HepG2 (cell line): ENCODE measurements around the gene ITM2B. TPM values are rescaled to one million over a fixed set of nuclear protein-coding genes. Genes with fewer than 3 reads are reported as not detected.

ENCODE experiments used
- ARID4A ChIP-seq: sonication (generic); formaldehyde crosslinking; IDR thresholded peaks from 2 replicates; pipeline ENCODE4 v1.5.0; 2020; ENCODE audit warnings: mild to moderate bottlenecking, missing genetic modification reagents, borderline replicate concordance
- BRF2 ChIP-seq: sonication (generic); formaldehyde crosslinking; IDR thresholded peaks from 2 replicates; pipeline ENCODE4 v1.8.1; 2022; ENCODE audit warnings: mild to moderate bottlenecking, missing genetic modification reagents
- CBX1 ChIP-seq: IDR thresholded peaks from one replicate; pipeline ENCODE4 v1.6.1; 2016; ENCODE audit warnings: antibody characterized with exemption, low read depth
- CBX5 ChIP-seq: sonication (generic); formaldehyde crosslinking; IDR thresholded peaks from 2 replicates; pipeline ENCODE4 v1.4.0; 2020; ENCODE audit warnings: missing genetic modification reagents, borderline replicate concordance
- GATAD1 ChIP-seq: IDR thresholded peaks from 2 replicates; pipeline ENCODE4 v1.6.1; 2016; ENCODE audit warnings: missing genetic modification reagents, missing compliant biosample characterization
- JUN ChIP-seq: sonication (generic); formaldehyde crosslinking; IDR thresholded peaks from 2 replicates; pipeline ENCODE4 v1.4.0; 2020; ENCODE audit warnings: mild to moderate bottlenecking, missing genetic modification reagents
- MIER2 ChIP-seq: IDR thresholded peaks from 2 replicates; pipeline ENCODE4 v1.6.1; 2016; ENCODE audit warnings: missing biosample characterization, missing genetic modification reagents
- PCBP2 ChIP-seq: fragments of 200-400 bp; formaldehyde crosslinking; optimal IDR thresholded peaks from 2 replicates; pipeline ENCODE3; 2018; ENCODE audit warnings: low read length, low read depth; ENCODE audit not compliant: poor library complexity, severe bottlenecking
- SNAI1 ChIP-seq: sonication (generic); formaldehyde crosslinking; IDR thresholded peaks from 2 replicates; pipeline ENCODE4 v1.5.0; 2020; ENCODE audit warnings: mild to moderate bottlenecking, missing genetic modification reagents, borderline replicate concordance
- ZMYM4 ChIP-seq: sonication (generic); formaldehyde crosslinking; IDR thresholded peaks from 2 replicates; pipeline ENCODE4 v1.8.1; 2023; ENCODE audit warnings: mild to moderate bottlenecking, missing genetic modification reagents
- ZNF253 ChIP-seq: sonication (generic); formaldehyde crosslinking; IDR thresholded peaks from 2 replicates; pipeline ENCODE4 v1.8.0; 2022; ENCODE audit warnings: mild to moderate bottlenecking, missing genetic modification reagents, borderline replicate concordance
- ZNF556 ChIP-seq: sonication (generic); formaldehyde crosslinking; IDR thresholded peaks from 2 replicates; pipeline ENCODE4 v1.4.0; 2020; ENCODE audit warnings: mild to moderate bottlenecking, missing genetic modification reagents, borderline replicate concordance
- ZNF567 ChIP-seq: sonication (generic); formaldehyde crosslinking; IDR thresholded peaks from 2 replicates; pipeline ENCODE4 v1.8.1; 2023; ENCODE audit warnings: mild to moderate bottlenecking, missing genetic modification reagents, borderline replicate concordance
- polyA plus RNA-seq, 8 experiments: library from polyadenylated mRNA; depleted of rRNA in 3 of 8; stranded (reverse) in 7 of 8; unstranded in 1 of 8; fragments of >200 nt; fragmentation: Illumina TruSeq in 4 of 8; extraction: Trizol in 4 of 8; gene quantifications; 2 replicates each; pipeline versions ENCODE4 v1.2.1 to v1.2.3, GENCODE V29; 2011 to 2016; ENCODE audit warnings: low read depth in 4 of 8, missing spikeins in 1 of 8, mixed read lengths in 1 of 8; ENCODE audit not compliant: insufficient read depth in 1 of 8
- total RNA-seq, 5 experiments: library from RNA; depleted of rRNA; stranded (reverse); fragments of >200 nt; fragmentation: Illumina TruSeq; extraction: Trizol; gene quantifications; 2 replicates each; pipeline ENCODE4 v1.2.3, GENCODE V29; 2016; ENCODE audit warnings: low read depth in 1 of 5
- TF ChIP-seq, protein P1 (sequence below): sonication (generic); formaldehyde crosslinking; IDR thresholded peaks from 2 replicates; pipeline ENCODE4 v1.9.0; 2021; ENCODE audit warnings: mild to moderate bottlenecking, missing genetic modification reagents
- TF ChIP-seq, protein P2 (sequence below): sonication (generic); formaldehyde crosslinking; IDR thresholded peaks from 2 replicates; pipeline ENCODE4 v1.4.0; 2020; ENCODE audit warnings: missing genetic modification reagents, borderline replicate concordance

Gene ITM2B
- total and polyA plus RNA-seq, 2 of the 13 experiments (the other 11 are each of a cell fraction or from before 2014, with no cell fraction given) = 158 to 373 TPM

- TF ChIP-seq, protein P1, sequence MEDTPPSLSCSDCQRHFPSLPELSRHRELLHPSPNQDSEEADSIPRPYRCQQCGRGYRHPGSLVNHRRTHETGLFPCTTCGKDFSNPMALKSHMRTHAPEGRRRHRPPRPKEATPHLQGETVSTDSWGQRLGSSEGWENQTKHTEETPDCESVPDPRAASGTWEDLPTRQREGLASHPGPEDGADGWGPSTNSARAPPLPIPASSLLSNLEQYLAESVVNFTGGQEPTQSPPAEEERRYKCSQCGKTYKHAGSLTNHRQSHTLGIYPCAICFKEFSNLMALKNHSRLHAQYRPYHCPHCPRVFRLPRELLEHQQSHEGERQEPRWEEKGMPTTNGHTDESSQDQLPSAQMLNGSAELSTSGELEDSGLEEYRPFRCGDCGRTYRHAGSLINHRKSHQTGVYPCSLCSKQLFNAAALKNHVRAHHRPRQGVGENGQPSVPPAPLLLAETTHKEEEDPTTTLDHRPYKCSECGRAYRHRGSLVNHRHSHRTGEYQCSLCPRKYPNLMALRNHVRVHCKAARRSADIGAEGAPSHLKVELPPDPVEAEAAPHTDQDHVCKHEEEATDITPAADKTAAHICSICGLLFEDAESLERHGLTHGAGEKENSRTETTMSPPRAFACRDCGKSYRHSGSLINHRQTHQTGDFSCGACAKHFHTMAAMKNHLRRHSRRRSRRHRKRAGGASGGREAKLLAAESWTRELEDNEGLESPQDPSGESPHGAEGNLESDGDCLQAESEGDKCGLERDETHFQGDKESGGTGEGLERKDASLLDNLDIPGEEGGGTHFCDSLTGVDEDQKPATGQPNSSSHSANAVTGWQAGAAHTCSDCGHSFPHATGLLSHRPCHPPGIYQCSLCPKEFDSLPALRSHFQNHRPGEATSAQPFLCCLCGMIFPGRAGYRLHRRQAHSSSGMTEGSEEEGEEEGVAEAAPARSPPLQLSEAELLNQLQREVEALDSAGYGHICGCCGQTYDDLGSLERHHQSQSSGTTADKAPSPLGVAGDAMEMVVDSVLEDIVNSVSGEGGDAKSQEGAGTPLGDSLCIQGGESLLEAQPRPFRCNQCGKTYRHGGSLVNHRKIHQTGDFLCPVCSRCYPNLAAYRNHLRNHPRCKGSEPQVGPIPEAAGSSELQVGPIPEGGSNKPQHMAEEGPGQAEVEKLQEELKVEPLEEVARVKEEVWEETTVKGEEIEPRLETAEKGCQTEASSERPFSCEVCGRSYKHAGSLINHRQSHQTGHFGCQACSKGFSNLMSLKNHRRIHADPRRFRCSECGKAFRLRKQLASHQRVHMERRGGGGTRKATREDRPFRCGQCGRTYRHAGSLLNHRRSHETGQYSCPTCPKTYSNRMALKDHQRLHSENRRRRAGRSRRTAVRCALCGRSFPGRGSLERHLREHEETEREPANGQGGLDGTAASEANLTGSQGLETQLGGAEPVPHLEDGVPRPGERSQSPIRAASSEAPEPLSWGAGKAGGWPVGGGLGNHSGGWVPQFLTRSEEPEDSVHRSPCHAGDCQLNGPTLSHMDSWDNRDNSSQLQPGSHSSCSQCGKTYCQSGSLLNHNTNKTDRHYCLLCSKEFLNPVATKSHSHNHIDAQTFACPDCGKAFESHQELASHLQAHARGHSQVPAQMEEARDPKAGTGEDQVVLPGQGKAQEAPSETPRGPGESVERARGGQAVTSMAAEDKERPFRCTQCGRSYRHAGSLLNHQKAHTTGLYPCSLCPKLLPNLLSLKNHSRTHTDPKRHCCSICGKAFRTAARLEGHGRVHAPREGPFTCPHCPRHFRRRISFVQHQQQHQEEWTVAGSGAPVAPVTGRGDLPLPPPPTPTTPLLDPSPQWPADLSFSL (CRISPR knock-in tag) = 0 out of 2 replicates have a peak, but pooled peaks have one; percentile 56
- TF ChIP-seq CBX5 (CRISPR knock-in tag) (peak; percentile 74; the same call in 1 of the 2 replicates), JUN (CRISPR knock-in tag) (no peak), GATAD1 (CRISPR knock-in tag) (0 out of 2 replicates have a peak, but pooled peaks have one; percentile 22), ARID4A (CRISPR knock-in tag) (peak; percentile 49; the same call in 1 of the 2 replicates), ZNF567 (CRISPR knock-in tag) (0 out of 2 replicates have a peak, but pooled peaks have one; percentile 76), ZNF556 (CRISPR knock-in tag) (peak; percentile 91; the same call in 1 of the 2 replicates), MIER2 (peak; percentile 58; the same call in 1 of the 2 replicates), BRF2 (CRISPR knock-in tag) (no peak), ZNF253 (no peak), SNAI1 (CRISPR knock-in tag) (no peak), CBX1 (peak; percentile 27), ZMYM4 (CRISPR knock-in tag) (peak; percentile 97), PCBP2 (no peak)
- TF ChIP-seq, protein P2, sequence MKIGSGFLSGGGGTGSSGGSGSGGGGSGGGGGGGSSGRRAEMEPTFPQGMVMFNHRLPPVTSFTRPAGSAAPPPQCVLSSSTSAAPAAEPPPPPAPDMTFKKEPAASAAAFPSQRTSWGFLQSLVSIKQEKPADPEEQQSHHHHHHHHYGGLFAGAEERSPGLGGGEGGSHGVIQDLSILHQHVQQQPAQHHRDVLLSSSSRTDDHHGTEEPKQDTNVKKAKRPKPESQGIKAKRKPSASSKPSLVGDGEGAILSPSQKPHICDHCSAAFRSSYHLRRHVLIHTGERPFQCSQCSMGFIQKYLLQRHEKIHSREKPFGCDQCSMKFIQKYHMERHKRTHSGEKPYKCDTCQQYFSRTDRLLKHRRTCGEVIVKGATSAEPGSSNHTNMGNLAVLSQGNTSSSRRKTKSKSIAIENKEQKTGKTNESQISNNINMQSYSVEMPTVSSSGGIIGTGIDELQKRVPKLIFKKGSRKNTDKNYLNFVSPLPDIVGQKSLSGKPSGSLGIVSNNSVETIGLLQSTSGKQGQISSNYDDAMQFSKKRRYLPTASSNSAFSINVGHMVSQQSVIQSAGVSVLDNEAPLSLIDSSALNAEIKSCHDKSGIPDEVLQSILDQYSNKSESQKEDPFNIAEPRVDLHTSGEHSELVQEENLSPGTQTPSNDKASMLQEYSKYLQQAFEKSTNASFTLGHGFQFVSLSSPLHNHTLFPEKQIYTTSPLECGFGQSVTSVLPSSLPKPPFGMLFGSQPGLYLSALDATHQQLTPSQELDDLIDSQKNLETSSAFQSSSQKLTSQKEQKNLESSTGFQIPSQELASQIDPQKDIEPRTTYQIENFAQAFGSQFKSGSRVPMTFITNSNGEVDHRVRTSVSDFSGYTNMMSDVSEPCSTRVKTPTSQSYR = peak; percentile 100
These were observed 32.0 kb upstream of the ITM2B start (continued) for GRCh38 chr13:48201044-48201443.
